ENCODE measurements around the gene PAX2.

The PAX2 gene

GRCh38 chr10:100740476-100741377 lies 4.7 kb upstream of the PAX2 start:
- no peak for DNase-seq

GRCh38 chr10:100741378-100742075 lies 3.9 kb upstream of the PAX2 start:
- DNase-seq, result no peak

GRCh38 chr10:100742076-100742771 lies 3.2 kb upstream of the PAX2 start:
- no peak for DNase-seq

- no peak for DNase-seq
Measured at GRCh38 chr10:100742936-100743335, 2.4 kb upstream of the PAX2 start.

- DNase-seq, result no peak
Measured at GRCh38 chr10:100743626-100744135, 1.7 kb upstream of the PAX2 start.

GRCh38 chr10:100744136-100744986 lies 1.0 kb upstream of the PAX2 start:
- no peak for DNase-seq

- DNase-seq, result no peak
Measured at GRCh38 chr10:100745882-100746783, 751 bp downstream of the PAX2 start.

- no peak for DNase-seq
Measured at GRCh38 chr10:100746784-100747455, 1.5 kb downstream of the PAX2 start.

GRCh38 chr10:100747456-100748230 lies 2.3 kb downstream of the PAX2 start:
- DNase-seq, result no peak

- no peak for DNase-seq
Measured at GRCh38 chr10:100748231-100749058, 3.1 kb downstream of the PAX2 start.

GRCh38 chr10:100749059-100749308 lies 3.6 kb downstream of the PAX2 start:
- no peak for DNase-seq

GRCh38 chr10:100749309-100750217 lies 4.2 kb downstream of the PAX2 start:
- DNase-seq, result no peak

- no peak for DNase-seq
Measured at GRCh38 chr10:100750291-100751210, 5.2 kb downstream of the PAX2 start.

- DNase-seq, result no peak
Measured at GRCh38 chr10:100751211-100751933, 6.0 kb downstream of the PAX2 start.

GRCh38 chr10:100755821-100756220 lies 10.4 kb downstream of the PAX2 start:
- no peak for DNase-seq

GRCh38 chr10:100759331-100759730 lies 13.9 kb downstream of the PAX2 start:
- DNase-seq, result no peak

Data from NCI-H524 treated with DMSO at 0.1 percent for 48 hours (cell line).